ENCODE measurements around the gene C19orf38. TPM values are rescaled to one million over a fixed set of nuclear protein-coding genes. Genes with fewer than 3 reads are reported as not detected.

Gene C19orf38
- polyA plus RNA-seq, 1 of the 3 experiments (the other 2 are of a cell fraction), result 0.15 TPM

DNA sequence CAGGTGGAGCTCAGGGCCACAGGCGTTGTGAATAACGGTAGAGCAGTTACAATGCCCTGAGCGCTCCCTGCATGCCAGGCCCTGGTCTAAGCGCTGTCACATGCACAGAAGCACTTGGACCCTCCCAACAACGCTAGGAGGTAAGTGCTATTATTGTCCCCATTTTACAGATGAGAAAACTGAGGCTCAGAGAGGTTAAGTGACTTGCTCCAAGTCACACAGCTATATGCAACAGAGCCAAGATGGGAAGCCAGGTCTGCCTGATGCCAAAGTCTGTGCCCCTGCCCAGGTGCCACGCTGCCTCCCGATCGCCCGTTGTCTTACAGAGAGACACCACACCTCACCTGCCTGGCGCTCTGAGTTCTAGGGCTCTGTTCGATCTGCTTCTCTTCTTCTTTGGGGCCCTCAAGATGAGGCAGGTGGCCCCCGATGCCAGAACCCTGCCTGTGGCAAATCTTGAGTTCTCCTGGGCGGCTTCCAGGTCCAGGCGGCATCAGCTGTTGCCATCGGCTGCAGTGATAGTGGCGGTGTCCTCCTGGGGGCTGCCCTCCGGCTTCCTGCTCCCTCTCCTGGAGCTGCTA is 60.3 kb downstream of the C19orf38 start:
- 98% methylated on average over 11 of the region's 17 CpGs for WGBS (ENCODE audit: low lambda C conversion rate)
- TF ChIP-seq SIN3A (IDR thresholded peaks at IDR 0.05; ENCODE audit: borderline replicate concordance, low read depth, low read length) (no peak), NFIC (IDR thresholded peaks at IDR 0.05; ENCODE audit: borderline replicate concordance) (no peak), FOSL2 (IDR thresholded peaks at IDR 0.05; ENCODE audit: borderline replicate concordance, low read depth) (no peak), YY1 (IDR thresholded peaks at IDR 0.05; ENCODE audit: low read depth) (no peak), RCOR1 (IDR thresholded peaks at IDR 0.05; ENCODE audit: low read length) (no peak), RXRA (IDR thresholded peaks at IDR 0.05; ENCODE audit: borderline replicate concordance, low read depth) (no peak), GABPA (IDR thresholded peaks at IDR 0.05; ENCODE audit: low read depth) (no peak), POLR2AphosphoS5 (IDR thresholded peaks at IDR 0.05; ENCODE audit: low read depth, low read length) (no peak), PBX3 (IDR thresholded peaks at IDR 0.05) (no peak), SMC3 (IDR thresholded peaks at IDR 0.05; ENCODE audit: low read depth, low read length) (no peak), CHD2 (IDR thresholded peaks at IDR 0.05; ENCODE audit: low read length, partially characterized antibody) (no peak), NRF1 (IDR thresholded peaks at IDR 0.05; ENCODE audit: low read depth, low read length) (no peak)
- TF ChIP-seq, protein P1, sequence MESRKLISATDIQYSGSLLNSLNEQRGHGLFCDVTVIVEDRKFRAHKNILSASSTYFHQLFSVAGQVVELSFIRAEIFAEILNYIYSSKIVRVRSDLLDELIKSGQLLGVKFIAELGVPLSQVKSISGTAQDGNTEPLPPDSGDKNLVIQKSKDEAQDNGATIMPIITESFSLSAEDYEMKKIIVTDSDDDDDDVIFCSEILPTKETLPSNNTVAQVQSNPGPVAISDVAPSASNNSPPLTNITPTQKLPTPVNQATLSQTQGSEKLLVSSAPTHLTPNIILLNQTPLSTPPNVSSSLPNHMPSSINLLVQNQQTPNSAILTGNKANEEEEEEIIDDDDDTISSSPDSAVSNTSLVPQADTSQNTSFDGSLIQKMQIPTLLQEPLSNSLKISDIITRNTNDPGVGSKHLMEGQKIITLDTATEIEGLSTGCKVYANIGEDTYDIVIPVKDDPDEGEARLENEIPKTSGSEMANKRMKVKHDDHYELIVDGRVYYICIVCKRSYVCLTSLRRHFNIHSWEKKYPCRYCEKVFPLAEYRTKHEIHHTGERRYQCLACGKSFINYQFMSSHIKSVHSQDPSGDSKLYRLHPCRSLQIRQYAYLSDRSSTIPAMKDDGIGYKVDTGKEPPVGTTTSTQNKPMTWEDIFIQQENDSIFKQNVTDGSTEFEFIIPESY (IDR thresholded peaks at IDR 0.05; ENCODE audit: borderline replicate concordance, low read depth), result no peak
- TF ChIP-seq, protein P2, sequence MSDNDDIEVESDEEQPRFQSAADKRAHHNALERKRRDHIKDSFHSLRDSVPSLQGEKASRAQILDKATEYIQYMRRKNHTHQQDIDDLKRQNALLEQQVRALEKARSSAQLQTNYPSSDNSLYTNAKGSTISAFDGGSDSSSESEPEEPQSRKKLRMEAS (IDR thresholded peaks at IDR 0.05; ENCODE audit: low read depth), result no peak
- no peak for DNase-seq
- POLR2A ChIA-PET, result no interaction called here
- Histone ChIP-seq H3K27ac (ENCODE audit: low read depth in 2 of 2, low read length in 1 of 2) (no peak overlapping the region), H4K20me1 (ENCODE audit: insufficient read depth) (peaks cover 6% of the 10 kb centered on the region; the same call in 1 of the 2 replicates), H3F3A (replicated peaks; ENCODE audit: insufficient read depth) (no peaks in the 10 kb centered on the region), H3K79me2 (ENCODE audit: insufficient read depth) (peaks cover 16% of the 10 kb centered on the region; the same call in 1 of the 2 replicates), H3K9me3 (no peaks in the 10 kb centered on the region), H3K4me3 (ENCODE audit: low read depth in 2 of 2, low read length in 1 of 2) (no peak overlapping the region), H3K36me3 (replicated peaks in 1 of 2; ENCODE audit: control insufficient read depth in 1 of 2, insufficient read depth in 2 of 2, low read length in 1 of 2) (peaks cover 5 to 30% of the 10 kb centered on the region in 2 experiments), H3K27me3 (ENCODE audit: insufficient read depth) (no peaks in the 10 kb centered on the region), H3K9ac (no peak overlapping the region), H3K9me2 (no peaks in the 10 kb centered on the region), H2AFZ (ENCODE audit: low read depth) (no peak overlapping the region), H3K4me1 (ENCODE audit: control insufficient read depth in 1 of 2, insufficient read depth in 2 of 2, low read depth in 1 of 2, low read length in 1 of 2) (no peaks in the 10 kb centered on the region), H3K4me2 (no peak overlapping the region)
- CTCF ChIA-PET, result interaction anchor here (0.8 to 1.5 kb wide), 4 partner anchors 10 to 37 kb away, joined by 3 to 6 read pairs (median 4); no protein-coding TSS in a partner anchor
